Measurements from ENCODE around the gene RBM47. TPM values are rescaled to one million over a fixed set of nuclear protein-coding genes. Genes with fewer than 3 reads are reported as not detected.

The RBM47 gene
- total RNA-seq (10 to 100 TPM; 51.7 to 95.1 TPM), polyA plus RNA-seq (ENCODE audit: insufficient read depth, low read depth, low replicate concordance) (17.8 TPM)
- long read RNA-seq, donor 1, full-length matches to known transcripts, result 3 of 3 reads
- long read RNA-seq, donor 1, partial matches to known transcripts, result 0 of 3 reads
- long read RNA-seq, donor 1, other reads (novel, unspliced or antisense), result 0 of 3 reads
- long read RNA-seq, donor 2, full-length matches to known transcripts, result 2 of 2 reads
- long read RNA-seq, donor 2, partial matches to known transcripts, result 0 of 2 reads
- long read RNA-seq, donor 2, other reads (novel, unspliced or antisense), result 0 of 2 reads

GRCh38 chr4:40629401-40630334, at the start of gene RBM47:
TSS of gene RBM47 (minus strand) at chr4:40629864. CDS start at chr4:40438893, 190,971 bp downstream.
- peak; percentile 81 for DNase-seq

GRCh38 chr4:40678421-40678820, 48.8 kb upstream of the RBM47 start:
- peaks cover 2% of the 10 kb centered on the region for H3K4me1 ChIP-seq
- intact Hi-C loops (cut with DNase I; ENCODE audit: low total_unique reads), result no loop called here
- no peaks in the 10 kb centered on the region for H3K9me3 ChIP-seq
- H3K27ac ChIP-seq, result no peak overlapping the region
- no peak for DNase-seq
- no peaks in the 10 kb centered on the region for H3K27me3 ChIP-seq
- H3K36me3 ChIP-seq (ENCODE audit: low read depth, missing control alignments), result no peaks in the 10 kb centered on the region
- TF ChIP-seq CTCF (IDR thresholded peaks at IDR 0.05), result no peak
- no peak for TF ChIP-seq POLR2A (IDR thresholded peaks at IDR 0.05)
- H3K4me3 ChIP-seq, result no peak overlapping the region
- 82 to 89% methylated on average over 6 of the region's 6 CpGs for WGBS, 2 donors

More at GRCh38 chr4:40629401-40630334, at the start of gene RBM47:
- Histone ChIP-seq H3K36me3 (ENCODE audit: low read depth, missing control alignments) (no peaks in the 10 kb centered on the region), H3K9me3 (no peaks in the 10 kb centered on the region), H3K4me3 (peak within 1 kb of the TSS; percentile 62 to 76), H3K4me1 (peaks cover 11% of the 10 kb centered on the region), H3K27ac (peak within 1 kb of the TSS; percentile 84 to 89), H3K27me3 (no peaks in the 10 kb centered on the region)
- intact Hi-C loops (cut with DNase I; ENCODE audit: low total_unique reads), result no loop called here
- TF ChIP-seq POLR2A (IDR thresholded peaks at IDR 0.05) (no peak), CTCF (IDR thresholded peaks at IDR 0.05) (no peak)
- 3 to 8% methylated on average over 51 to 53 of the region's 53 CpGs for WGBS, 2 donors

- no peak for DNase-seq
- WGBS, 2 donors, result 85% methylated on average over 6 of the region's 6 CpGs
- no peaks in the 10 kb centered on the region for H3K36me3 ChIP-seq (ENCODE audit: low read depth, missing control alignments)
- no peak overlapping the region for H3K27ac ChIP-seq
- H3K4me3 ChIP-seq, result no peak overlapping the region
- TF ChIP-seq POLR2A (IDR thresholded peaks at IDR 0.05) (no peak), CTCF (IDR thresholded peaks at IDR 0.05) (no peak)
- H3K9me3 ChIP-seq, result no peaks in the 10 kb centered on the region
- no peaks in the 10 kb centered on the region for H3K27me3 ChIP-seq
- intact Hi-C loops (cut with DNase I; ENCODE audit: low total_unique reads), result no loop called here
- H3K4me1 ChIP-seq, result peaks cover 10% of the 10 kb centered on the region
These were observed 45.5 kb upstream of the RBM47 start for GRCh38 chr4:40675166-40675565.

- peaks cover 10% of the 10 kb centered on the region for H3K4me1 ChIP-seq
- no peak overlapping the region for H3K4me3 ChIP-seq
- H3K27ac ChIP-seq, result peak overlapping the region; percentile 44 to 54
- DNase-seq, result peak; percentile 52
- H3K36me3 ChIP-seq (ENCODE audit: low read depth, missing control alignments), result no peaks in the 10 kb centered on the region
- 63 to 70% methylated on average over 15 of the region's 15 CpGs for WGBS, 2 donors
- H3K27me3 ChIP-seq, result no peaks in the 10 kb centered on the region
- intact Hi-C loops (cut with DNase I; ENCODE audit: low total_unique reads), result no loop called here
- H3K9me3 ChIP-seq, result no peaks in the 10 kb centered on the region
- TF ChIP-seq POLR2A (IDR thresholded peaks at IDR 0.05), result no peak
- TF ChIP-seq CTCF (IDR thresholded peaks at IDR 0.05), result no peak
These were observed 43.2 kb upstream of the RBM47 start for GRCh38 chr4:40672528-40673522.
